GM12878 (cell line): Measurements from ENCODE around the gene RFX7. TPM values are rescaled to one million over a fixed set of nuclear protein-coding genes. Genes with fewer than 3 reads are reported as not detected.

Source experiments
- ATAC-seq: fragments of 200-7000 bp; cut with Tn5 transposase; 3 replicates; pipeline ENCODE4 v1.9.1; 2020; ENCODE audit warnings: mild to moderate bottlenecking, moderate library complexity
- BruUV-seq: library from RNA; stranded (reverse); fragments of 400-500 nt; replicated peaks from 2 replicates; lab custom pipeline; 2021; lab: Mats Ljungman, UMichigan
- CTCF ChIA-PET: fragments of 300-600 bp; sonication (Branson Sonifier 250); formaldehyde crosslinking; extraction: SDS; loops from one replicate; lab custom pipeline; 2021; ENCODE audit warnings: inconsistent platforms; lab: Yijun Ruan, JAX
- POLR2A ChIA-PET: fragments of 350-600 bp; formaldehyde crosslinking; extraction: SDS; loops from one replicate; lab custom pipeline; 2021; ENCODE audit warnings: inconsistent platforms; lab: Charles Lee
- RAD21 ChIA-PET: fragments of 300-600 bp; sonication (Branson Sonifier 250); formaldehyde crosslinking; loops from one replicate; lab custom pipeline; 2023; ENCODE audit warnings: antibody characterized with exemption; ENCODE audit not compliant: unreplicated experiment; lab: Charles Lee
- SMC1A ChIA-PET: fragments of 300-600 bp; sonication (Branson Sonifier 250); formaldehyde crosslinking; loops from one replicate; lab custom pipeline; 2023; ENCODE audit not compliant: unreplicated experiment, uncharacterized antibody; lab: Charles Lee
- DNase-seq: peaks from one replicate; pipeline ENCODE4 v3.0.0-alpha.2; 2011; ENCODE audit warnings: low read depth, low spot score
- FAIRE-seq: peaks from 3 replicates; lab custom pipeline; 2011; peaks lifted over from hg19 to GRCh38; lab: Jason Lieb, UNC
- H2AFZ ChIP-seq: 2 replicates; pipeline ENCODE4 v1.6.0; 2011; ENCODE audit warnings: low read depth, low read length, control low read depth; ENCODE audit not compliant: control insufficient read depth
- H3K27ac ChIP-seq: 2 replicates; pipeline ENCODE4 v1.5.1; 2011; ENCODE audit warnings: control low read depth; ENCODE audit not compliant: control insufficient read depth, insufficient read depth
- H3K27me3 ChIP-seq, 2 experiments: replicated peaks in 1 of 2; 2 replicates each; pipeline versions ENCODE4 v1.6.0 to v1.6.1; 2011; ENCODE audit warnings: low read length in 1 of 2; ENCODE audit not compliant: control insufficient read depth in 2 of 2, insufficient read depth in 2 of 2
- H3K36me3 ChIP-seq, 2 experiments: 2 replicates each; pipeline ENCODE4 v1.5.1; 2011; ENCODE audit warnings: low read length in 1 of 2; ENCODE audit not compliant: control insufficient read depth in 2 of 2, insufficient read depth in 2 of 2
- H3K4me1 ChIP-seq: 2 replicates; pipeline ENCODE4 v1.6.1; 2011; ENCODE audit warnings: mild to moderate bottlenecking, low read length, moderate library complexity, mixed read lengths; ENCODE audit not compliant: control insufficient read depth, insufficient read depth
- H3K4me2 ChIP-seq: 2 replicates; pipeline ENCODE4 v1.6.0; 2011; ENCODE audit warnings: control low read depth; ENCODE audit not compliant: control insufficient read depth, insufficient read depth
- H3K4me3 ChIP-seq: fragments of 200-600 bp; sonication (generic); 2 replicates; pipeline ENCODE4 v1.5.1; 2016
- H3K79me2 ChIP-seq: 2 replicates; pipeline ENCODE4 v1.6.0; 2011; ENCODE audit warnings: low read length; ENCODE audit not compliant: control insufficient read depth, insufficient read depth
- H3K9ac ChIP-seq: 2 replicates; pipeline ENCODE4 v1.8.0; 2011; ENCODE audit warnings: low read length, control low read depth, mixed read lengths; ENCODE audit not compliant: control insufficient read depth, insufficient read depth
- H3K9me3 ChIP-seq: replicated peaks from 3 replicates; pipeline ENCODE4 v1.5.1; 2011; ENCODE audit warnings: mild to moderate bottlenecking, low read length; ENCODE audit not compliant: control insufficient read depth, insufficient read depth
- H4K20me1 ChIP-seq: 2 replicates; pipeline ENCODE4 v1.6.0; 2011; ENCODE audit not compliant: control insufficient read depth, insufficient read depth
- CREM ChIP-seq: IDR thresholded peaks from 2 replicates; pipeline ENCODE4 v1.6.1; 2014; ENCODE audit warnings: antibody characterized with exemption, low read depth
- FOXM1 ChIP-seq: IDR thresholded peaks from 2 replicates; pipeline ENCODE4 v1.6.1; 2012; ENCODE audit warnings: low read depth, mild to moderate bottlenecking, inconsistent platforms, low read length, moderate library complexity
- GABPA ChIP-seq: IDR thresholded peaks from 2 replicates; pipeline ENCODE4 v1.6.1; 2014; ENCODE audit warnings: antibody characterized with exemption, low read depth, mild to moderate bottlenecking, inconsistent platforms
- IKZF2 ChIP-seq, 2 experiments: fragments of 450-650 bp; IDR thresholded peaks; 2 replicates each; pipeline ENCODE4 v1.6.1; 2017; ENCODE audit warnings: mild to moderate bottlenecking in 2 of 2, moderate library complexity in 2 of 2
- JUNB ChIP-seq: IDR thresholded peaks from 2 replicates; pipeline ENCODE4 v1.6.1; 2016; ENCODE audit warnings: antibody characterized with exemption, mild to moderate bottlenecking
- MEF2A ChIP-seq: IDR thresholded peaks from 2 replicates; pipeline ENCODE4 v1.6.1; 2011; ENCODE audit warnings: low read depth, mild to moderate bottlenecking, low read length, moderate library complexity; ENCODE audit not compliant: insufficient read depth
- MTA2 ChIP-seq: fragments of 450-650 bp; IDR thresholded peaks from 2 replicates; pipeline ENCODE4 v1.6.1; 2016; ENCODE audit warnings: low read depth, mild to moderate bottlenecking, moderate library complexity
- MTA3 ChIP-seq: IDR thresholded peaks from 2 replicates; pipeline ENCODE4 v1.6.1; 2012; ENCODE audit warnings: low read length, inconsistent platforms, borderline replicate concordance
- NFIC ChIP-seq: IDR thresholded peaks from 2 replicates; pipeline ENCODE4 v1.6.1; 2012; ENCODE audit warnings: low read depth, mild to moderate bottlenecking, inconsistent platforms, low read length, moderate library complexity
- PML ChIP-seq: IDR thresholded peaks from 2 replicates; pipeline ENCODE4 v1.6.1; 2012; ENCODE audit warnings: low read length, inconsistent platforms
- RELA ChIP-seq: fragments of 450-650 bp; IDR thresholded peaks from 2 replicates; pipeline ENCODE4 v1.8.0; 2014; ENCODE audit warnings: borderline replicate concordance; ENCODE audit not compliant: partially characterized antibody
- WGBS: methylation state at CpG from one replicate; pipeline ENCODE4 v1.1.6; 2016; ENCODE audit warnings: low lambda C conversion rate; ENCODE audit not compliant: insufficient replicate concordance, insufficient coverage; ENCODE audit errors: missing lambda C conversion rate; 5-methylcytosine and 5-hydroxymethylcytosine counted together
- in situ Hi-C: fragments of 300-500 bp; cut with MboI; formaldehyde crosslinking; loops from 9 replicates; pipeline ENCODE4 v1.14.3; 2018; ENCODE audit warnings: mixed read lengths
- intact Hi-C: fragments of 100-400 bp; cut with micrococcal nuclease; formaldehyde crosslinking; loops from one replicate; pipeline ENCODE4 v1.14.2; 2022; ENCODE audit not compliant: unreplicated experiment
- polyA plus RNA-seq, 11 experiments: library from polyadenylated mRNA; depleted of rRNA in 4 of 11; unstranded in 6 of 11; stranded (reverse) in 5 of 11; fragments of >200 nt; fragmentation: Nextera tagmentation in 4 of 11; fragmentation: Illumina TruSeq in 1 of 11; extraction: Ambion mirVana in 4 of 11; extraction: Trizol in 1 of 11; gene quantifications; 1 replicate in 1 of 11; 2 replicates in 10 of 11; pipeline versions ENCODE4 v1.2.1 to v1.2.3, GENCODE V29; 2011 to 2016; ENCODE audit warnings: inconsistent platforms in 2 of 11, missing spikeins in 2 of 11, low read depth in 1 of 11
- total RNA-seq, 4 experiments: library from RNA; depleted of rRNA in 3 of 4; stranded (reverse); fragments of >200 nt in 3 of 4; fragmentation: Illumina TruSeq in 1 of 4; extraction: Trizol in 1 of 4; gene quantifications; 2 replicates each; pipeline versions ENCODE4 v1.2.1 to v1.2.3, GENCODE V29; 2013 to 2021

The RFX7 gene
- total and polyA plus RNA-seq, 10 of the 15 experiments (the other 5 are each of a cell fraction or from before 2014, with no cell fraction given), result 3.2 to 31.4 (median 10.7) TPM

GRCh38 chr15:56199038-56199437 is 44.6 kb downstream of the RFX7 start:
- peak overlapping the region; percentile 12; the same call in 1 of the 2 replicates for H3K4me2 ChIP-seq
- peak overlapping the region; percentile 27; the same call in 1 of the 2 replicates for H3K27ac ChIP-seq
- H3K4me1 ChIP-seq, result peaks cover 5% of the 10 kb centered on the region; the same call in 1 of the 2 replicates
- H2AFZ ChIP-seq, result no peak overlapping the region
- SMC1A ChIA-PET, result no interaction called here
- ATAC-seq (peak; percentile 84), FAIRE-seq (no peak), DNase-seq (no peak)
- H4K20me1 ChIP-seq, result no peaks in the 10 kb centered on the region
- intact Hi-C loops, result no loop called here
- TF ChIP-seq FOXM1, result peak; percentile 22; the same call in 1 of the 2 replicates
- TF ChIP-seq MTA3, result no peak
- 0 out of 2 replicates have a peak, but pooled peaks have one; percentile 11 for TF ChIP-seq GABPA
- peak; percentile 72; the same call in 1 of the 2 replicates for TF ChIP-seq NFIC
- TF ChIP-seq IKZF2 (IDR thresholded peaks at IDR 0.05), result 0 out of 4 replicates have a peak, but pooled peaks of 1 of the 2 experiments have one; percentile 20
- TF ChIP-seq CREM, result 0 out of 2 replicates have a peak, but pooled peaks have one; percentile 30
- TF ChIP-seq PML, result no peak
- no peak for TF ChIP-seq RELA
- 0 out of 2 replicates have a peak, but pooled peaks have one; percentile 35 for TF ChIP-seq MEF2A
- peak; percentile 94 for TF ChIP-seq JUNB
- peak; percentile 55 for TF ChIP-seq MTA2
- H3K79me2 ChIP-seq, result peaks cover 62% of the 10 kb centered on the region
- H3K9me3 ChIP-seq, result no peaks in the 10 kb centered on the region; the same call in 2 of the 3 replicates
- H3K4me3 ChIP-seq, result no peak overlapping the region
- CTCF ChIA-PET, result interaction anchor here (0.6 to 2.0 kb wide), 3 partner anchors 13 to 996 kb away, joined by 3 to 8 read pairs (median 5); no protein-coding TSS in a partner anchor
- H3K9ac ChIP-seq, result no peak overlapping the region
- RAD21 ChIA-PET, result interaction anchor here (1.0 kb wide), 1 partner anchor 10 kb away, joined by 3 read pairs; no protein-coding TSS in a partner anchor
- POLR2A ChIA-PET, result no interaction called here
- no peaks in the 10 kb centered on the region for H3K27me3 ChIP-seq
- no TSS peak for BruUV-seq
- in situ Hi-C loops, result no loop called here
- peaks cover 0 to 3% of the 10 kb centered on the region in 2 experiments; a peak in 2 of 4 replicates for H3K36me3 ChIP-seq
- 8% methylated on average over 2 of the region's 2 CpGs for WGBS
